Measurements from ENCODE around the gene STRIP2. TPM values are rescaled to one million over a fixed set of nuclear protein-coding genes. Genes with fewer than 3 reads are reported as not detected.

The STRIP2 gene
- total RNA-seq, 1 experiment from 2014 or later = 6.5 TPM

- POLR2A ChIA-PET = no interaction called here
- H3K4me1 Mint-ChIP-seq = no peaks in the 10 kb centered on the region
- peaks cover 5% of the 10 kb centered on the region; the same call in 1 of the 2 replicates for H3K36me3 Mint-ChIP-seq
- no peak overlapping the region for H3K4me3 Mint-ChIP-seq
- no peak for ATAC-seq
- DNase-seq (ENCODE audit: low spot score) = no peak
- no peak overlapping the region for H3K27ac Mint-ChIP-seq
- TF ChIP-seq ZNF219 (CRISPR knock-in tag; IDR thresholded peaks at IDR 0.05; ENCODE audit: borderline replicate concordance) (no peak), ZNF263 (CRISPR knock-in tag; IDR thresholded peaks at IDR 0.05; ENCODE audit: low read depth) (no peak), RORB (CRISPR knock-in tag; IDR thresholded peaks at IDR 0.05) (no peak), ZNF121 (CRISPR knock-in tag; IDR thresholded peaks at IDR 0.05) (no peak), CREM (CRISPR knock-in tag; IDR thresholded peaks at IDR 0.05) (no peak), ZNF416 (CRISPR knock-in tag; IDR thresholded peaks at IDR 0.05) (no peak), GRHL2 (CRISPR knock-in tag; IDR thresholded peaks at IDR 0.05; ENCODE audit: insufficient replicate concordance, severe bottlenecking) (no peak), ZNF532 (CRISPR knock-in tag; IDR thresholded peaks at IDR 0.05; ENCODE audit: borderline replicate concordance) (no peak), HMGXB4 (CRISPR knock-in tag; IDR thresholded peaks at IDR 0.05) (no peak), NFATC4 (CRISPR knock-in tag; IDR thresholded peaks at IDR 0.05) (no peak), ZNF512 (CRISPR knock-in tag; IDR thresholded peaks at IDR 0.05; ENCODE audit: borderline replicate concordance) (no peak), ZNF396 (CRISPR knock-in tag; IDR thresholded peaks at IDR 0.05; ENCODE audit: borderline replicate concordance) (no peak)
- TF ChIP-seq, protein P1, sequence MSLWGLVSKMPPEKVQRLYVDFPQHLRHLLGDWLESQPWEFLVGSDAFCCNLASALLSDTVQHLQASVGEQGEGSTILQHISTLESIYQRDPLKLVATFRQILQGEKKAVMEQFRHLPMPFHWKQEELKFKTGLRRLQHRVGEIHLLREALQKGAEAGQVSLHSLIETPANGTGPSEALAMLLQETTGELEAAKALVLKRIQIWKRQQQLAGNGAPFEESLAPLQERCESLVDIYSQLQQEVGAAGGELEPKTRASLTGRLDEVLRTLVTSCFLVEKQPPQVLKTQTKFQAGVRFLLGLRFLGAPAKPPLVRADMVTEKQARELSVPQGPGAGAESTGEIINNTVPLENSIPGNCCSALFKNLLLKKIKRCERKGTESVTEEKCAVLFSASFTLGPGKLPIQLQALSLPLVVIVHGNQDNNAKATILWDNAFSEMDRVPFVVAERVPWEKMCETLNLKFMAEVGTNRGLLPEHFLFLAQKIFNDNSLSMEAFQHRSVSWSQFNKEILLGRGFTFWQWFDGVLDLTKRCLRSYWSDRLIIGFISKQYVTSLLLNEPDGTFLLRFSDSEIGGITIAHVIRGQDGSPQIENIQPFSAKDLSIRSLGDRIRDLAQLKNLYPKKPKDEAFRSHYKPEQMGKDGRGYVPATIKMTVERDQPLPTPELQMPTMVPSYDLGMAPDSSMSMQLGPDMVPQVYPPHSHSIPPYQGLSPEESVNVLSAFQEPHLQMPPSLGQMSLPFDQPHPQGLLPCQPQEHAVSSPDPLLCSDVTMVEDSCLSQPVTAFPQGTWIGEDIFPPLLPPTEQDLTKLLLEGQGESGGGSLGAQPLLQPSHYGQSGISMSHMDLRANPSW (CRISPR knock-in tag; conservative IDR thresholded peaks at IDR 0.05; ENCODE audit: low read depth) = no peak
- TF ChIP-seq, protein P2, sequence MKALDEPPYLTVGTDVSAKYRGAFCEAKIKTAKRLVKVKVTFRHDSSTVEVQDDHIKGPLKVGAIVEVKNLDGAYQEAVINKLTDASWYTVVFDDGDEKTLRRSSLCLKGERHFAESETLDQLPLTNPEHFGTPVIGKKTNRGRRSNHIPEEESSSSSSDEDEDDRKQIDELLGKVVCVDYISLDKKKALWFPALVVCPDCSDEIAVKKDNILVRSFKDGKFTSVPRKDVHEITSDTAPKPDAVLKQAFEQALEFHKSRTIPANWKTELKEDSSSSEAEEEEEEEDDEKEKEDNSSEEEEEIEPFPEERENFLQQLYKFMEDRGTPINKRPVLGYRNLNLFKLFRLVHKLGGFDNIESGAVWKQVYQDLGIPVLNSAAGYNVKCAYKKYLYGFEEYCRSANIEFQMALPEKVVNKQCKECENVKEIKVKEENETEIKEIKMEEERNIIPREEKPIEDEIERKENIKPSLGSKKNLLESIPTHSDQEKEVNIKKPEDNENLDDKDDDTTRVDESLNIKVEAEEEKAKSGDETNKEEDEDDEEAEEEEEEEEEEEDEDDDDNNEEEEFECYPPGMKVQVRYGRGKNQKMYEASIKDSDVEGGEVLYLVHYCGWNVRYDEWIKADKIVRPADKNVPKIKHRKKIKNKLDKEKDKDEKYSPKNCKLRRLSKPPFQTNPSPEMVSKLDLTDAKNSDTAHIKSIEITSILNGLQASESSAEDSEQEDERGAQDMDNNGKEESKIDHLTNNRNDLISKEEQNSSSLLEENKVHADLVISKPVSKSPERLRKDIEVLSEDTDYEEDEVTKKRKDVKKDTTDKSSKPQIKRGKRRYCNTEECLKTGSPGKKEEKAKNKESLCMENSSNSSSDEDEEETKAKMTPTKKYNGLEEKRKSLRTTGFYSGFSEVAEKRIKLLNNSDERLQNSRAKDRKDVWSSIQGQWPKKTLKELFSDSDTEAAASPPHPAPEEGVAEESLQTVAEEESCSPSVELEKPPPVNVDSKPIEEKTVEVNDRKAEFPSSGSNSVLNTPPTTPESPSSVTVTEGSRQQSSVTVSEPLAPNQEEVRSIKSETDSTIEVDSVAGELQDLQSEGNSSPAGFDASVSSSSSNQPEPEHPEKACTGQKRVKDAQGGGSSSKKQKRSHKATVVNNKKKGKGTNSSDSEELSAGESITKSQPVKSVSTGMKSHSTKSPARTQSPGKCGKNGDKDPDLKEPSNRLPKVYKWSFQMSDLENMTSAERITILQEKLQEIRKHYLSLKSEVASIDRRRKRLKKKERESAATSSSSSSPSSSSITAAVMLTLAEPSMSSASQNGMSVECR (CRISPR knock-in tag; IDR thresholded peaks at IDR 0.05; ENCODE audit: borderline replicate concordance) = no peak
- TF ChIP-seq, protein P3, sequence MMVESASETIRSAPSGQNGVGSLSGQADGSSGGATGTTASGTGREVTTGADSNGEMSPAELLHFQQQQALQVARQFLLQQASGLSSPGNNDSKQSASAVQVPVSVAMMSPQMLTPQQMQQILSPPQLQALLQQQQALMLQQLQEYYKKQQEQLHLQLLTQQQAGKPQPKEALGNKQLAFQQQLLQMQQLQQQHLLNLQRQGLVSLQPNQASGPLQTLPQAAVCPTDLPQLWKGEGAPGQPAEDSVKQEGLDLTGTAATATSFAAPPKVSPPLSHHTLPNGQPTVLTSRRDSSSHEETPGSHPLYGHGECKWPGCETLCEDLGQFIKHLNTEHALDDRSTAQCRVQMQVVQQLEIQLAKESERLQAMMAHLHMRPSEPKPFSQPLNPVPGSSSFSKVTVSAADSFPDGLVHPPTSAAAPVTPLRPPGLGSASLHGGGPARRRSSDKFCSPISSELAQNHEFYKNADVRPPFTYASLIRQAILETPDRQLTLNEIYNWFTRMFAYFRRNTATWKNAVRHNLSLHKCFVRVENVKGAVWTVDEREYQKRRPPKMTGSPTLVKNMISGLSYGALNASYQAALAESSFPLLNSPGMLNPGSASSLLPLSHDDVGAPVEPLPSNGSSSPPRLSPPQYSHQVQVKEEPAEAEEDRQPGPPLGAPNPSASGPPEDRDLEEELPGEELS (CRISPR knock-in tag; IDR thresholded peaks at IDR 0.05) = no peak
- CTCF ChIA-PET = no interaction called here
- H3K27me3 Mint-ChIP-seq (ENCODE audit: low read depth) = no peaks in the 10 kb centered on the region
- H3K9me3 Mint-ChIP-seq = no peaks in the 10 kb centered on the region
Measured at GRCh38 chr7:129461809-129462208, 27.6 kb downstream of the STRIP2 start.

All from WTC11 (cell line).